Measurements from ENCODE around the gene DMRT1. TPM values are rescaled to one million over a fixed set of nuclear protein-coding genes. Genes with fewer than 3 reads are reported as not detected.

The DMRT1 gene
- total RNA-seq, 2 donors from 2014 or later, result not detected

GRCh38 chr9:976258-976942 is 134.9 kb downstream of the DMRT1 start, which contains the start of gene DMRT3:
TSS of gene DMRT3 (plus strand) at chr9:976655. CDS start at chr9:977002, 347 bp downstream.
- Histone ChIP-seq H3K27me3 (ENCODE audit: control insufficient read depth, insufficient read depth, low read length, poor library complexity, severe bottlenecking) (peaks cover 99% of the 10 kb centered on the region), H3K9ac (ENCODE audit: extremely low read depth, low read length, poor library complexity, severe bottlenecking) (no peak within 1 kb of the TSS), H3K4me3 (ENCODE audit: low read length) (peak within 1 kb of the TSS; percentile 62), H3K36me3 (ENCODE audit: control insufficient read depth, insufficient read depth, low read length) (no peaks in the 10 kb centered on the region), H3K9me3 (ENCODE audit: control insufficient read depth, low read length) (no peaks in the 10 kb centered on the region), H3K4me1 (ENCODE audit: control insufficient read depth, insufficient read depth, low read length) (peaks cover 11% of the 10 kb centered on the region), H3K27ac (ENCODE audit: low read depth, low read length) (no peak within 1 kb of the TSS)
- TF ChIP-seq, protein P1, sequence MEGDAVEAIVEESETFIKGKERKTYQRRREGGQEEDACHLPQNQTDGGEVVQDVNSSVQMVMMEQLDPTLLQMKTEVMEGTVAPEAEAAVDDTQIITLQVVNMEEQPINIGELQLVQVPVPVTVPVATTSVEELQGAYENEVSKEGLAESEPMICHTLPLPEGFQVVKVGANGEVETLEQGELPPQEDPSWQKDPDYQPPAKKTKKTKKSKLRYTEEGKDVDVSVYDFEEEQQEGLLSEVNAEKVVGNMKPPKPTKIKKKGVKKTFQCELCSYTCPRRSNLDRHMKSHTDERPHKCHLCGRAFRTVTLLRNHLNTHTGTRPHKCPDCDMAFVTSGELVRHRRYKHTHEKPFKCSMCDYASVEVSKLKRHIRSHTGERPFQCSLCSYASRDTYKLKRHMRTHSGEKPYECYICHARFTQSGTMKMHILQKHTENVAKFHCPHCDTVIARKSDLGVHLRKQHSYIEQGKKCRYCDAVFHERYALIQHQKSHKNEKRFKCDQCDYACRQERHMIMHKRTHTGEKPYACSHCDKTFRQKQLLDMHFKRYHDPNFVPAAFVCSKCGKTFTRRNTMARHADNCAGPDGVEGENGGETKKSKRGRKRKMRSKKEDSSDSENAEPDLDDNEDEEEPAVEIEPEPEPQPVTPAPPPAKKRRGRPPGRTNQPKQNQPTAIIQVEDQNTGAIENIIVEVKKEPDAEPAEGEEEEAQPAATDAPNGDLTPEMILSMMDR (conservative IDR thresholded peaks at IDR 0.05), result peak; percentile 50
- WGBS, 2 experiments (ENCODE audit: insufficient coverage in 1 of 2, insufficient read length in 1 of 2), result 0 to 1% methylated on average over 32 to 68 of the region's 70 CpGs
- H3K27me3 Mint-ChIP-seq (ENCODE audit: insufficient read depth), result peaks cover 94% of the 10 kb centered on the region
- H3K4me3 Mint-ChIP-seq, result peak within 1 kb of the TSS; percentile 44
- H3K4me1 Mint-ChIP-seq, result peaks cover 30% of the 10 kb centered on the region
- H3K36me3 Mint-ChIP-seq (ENCODE audit: low read depth), result no peaks in the 10 kb centered on the region
- no peak within 1 kb of the TSS for H3K27ac Mint-ChIP-seq
- no peaks in the 10 kb centered on the region for H3K9me3 Mint-ChIP-seq
- DNase-seq, result peak; percentile 89

DNA sequence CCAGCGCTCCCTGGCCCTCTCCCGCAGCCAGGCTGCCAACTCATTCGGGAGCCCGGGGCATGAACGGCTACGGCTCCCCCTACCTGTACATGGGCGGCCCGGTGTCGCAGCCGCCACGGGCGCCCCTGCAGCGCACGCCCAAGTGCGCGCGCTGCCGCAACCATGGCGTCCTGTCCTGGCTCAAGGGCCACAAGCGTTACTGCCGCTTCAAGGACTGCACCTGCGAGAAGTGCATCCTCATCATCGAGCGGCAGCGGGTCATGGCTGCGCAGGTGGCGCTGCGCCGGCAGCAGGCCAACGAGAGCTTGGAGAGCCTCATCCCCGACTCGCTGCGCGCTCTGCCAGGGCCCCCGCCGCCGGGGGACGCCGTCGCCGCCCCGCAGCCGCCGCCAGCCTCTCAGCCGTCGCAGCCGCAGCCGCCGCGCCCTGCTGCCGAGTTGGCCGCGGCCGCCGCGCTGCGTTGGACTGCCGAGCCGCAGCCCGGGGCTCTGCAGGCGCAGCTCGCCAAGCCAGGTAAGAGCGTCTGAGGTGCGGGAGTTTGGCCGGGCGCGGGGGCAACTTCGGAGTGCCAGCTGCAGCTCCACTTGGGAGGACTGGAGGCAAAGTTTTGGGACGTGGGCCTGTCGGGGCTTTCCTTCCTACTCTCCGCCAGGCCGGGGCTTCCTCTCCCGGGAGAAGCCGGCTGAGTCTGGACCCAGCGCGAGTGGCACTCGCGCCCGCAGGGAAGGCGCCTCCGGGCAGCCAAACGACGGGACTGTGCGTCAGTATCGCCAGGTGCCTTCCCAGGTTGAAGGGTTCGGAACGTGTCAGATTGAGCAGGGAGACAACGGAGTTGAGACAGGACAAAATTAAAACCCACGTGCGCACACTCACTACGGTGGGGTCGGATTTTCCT is 135.7 kb downstream of the DMRT1 start:
- Histone ChIP-seq H3K27ac (ENCODE audit: low read depth, low read length) (no peak overlapping the region), H3K9me3 (ENCODE audit: control insufficient read depth, low read length) (no peaks in the 10 kb centered on the region), H3K36me3 (ENCODE audit: control insufficient read depth, insufficient read depth, low read length) (no peaks in the 10 kb centered on the region), H3K27me3 (ENCODE audit: control insufficient read depth, insufficient read depth, low read length, poor library complexity, severe bottlenecking) (peaks cover 99% of the 10 kb centered on the region), H3K9ac (ENCODE audit: extremely low read depth, low read length, poor library complexity, severe bottlenecking) (no peak overlapping the region), H3K4me3 (ENCODE audit: low read length) (peak overlapping the region; percentile 62), H3K4me1 (ENCODE audit: control insufficient read depth, insufficient read depth, low read length) (peaks cover 11% of the 10 kb centered on the region)
- TF ChIP-seq, protein P1 (conservative IDR thresholded peaks at IDR 0.05), result peak; percentile 34
- WGBS, 2 experiments (ENCODE audit: insufficient coverage in 1 of 2, insufficient read length in 1 of 2), result 1% methylated on average over 25 to 92 of the region's 92 CpGs
- peaks cover 30% of the 10 kb centered on the region for H3K4me1 Mint-ChIP-seq
- H3K9me3 Mint-ChIP-seq, result no peaks in the 10 kb centered on the region
- peaks cover 94% of the 10 kb centered on the region for H3K27me3 Mint-ChIP-seq (ENCODE audit: insufficient read depth)
- DNase-seq, result peak; percentile 83
- H3K27ac Mint-ChIP-seq, result no peak overlapping the region
- peak overlapping the region; percentile 44 for H3K4me3 Mint-ChIP-seq
- H3K36me3 Mint-ChIP-seq (ENCODE audit: low read depth), result no peaks in the 10 kb centered on the region

GRCh38 chr9:977838-978830 is 136.6 kb downstream of the DMRT1 start:
- H3K4me1 Mint-ChIP-seq, result peaks cover 30% of the 10 kb centered on the region
- H3K4me3 Mint-ChIP-seq, result peak overlapping the region; percentile 44
- no peaks in the 10 kb centered on the region for H3K36me3 ChIP-seq (ENCODE audit: control insufficient read depth, insufficient read depth, low read length)
- peaks cover 99% of the 10 kb centered on the region for H3K27me3 ChIP-seq (ENCODE audit: control insufficient read depth, insufficient read depth, low read length, poor library complexity, severe bottlenecking)
- 26 to 32% methylated on average over 10 to 19 of the region's 19 CpGs for WGBS, 2 experiments (ENCODE audit: insufficient coverage in 1 of 2, insufficient read length in 1 of 2)
- H3K9me3 ChIP-seq (ENCODE audit: control insufficient read depth, low read length), result no peaks in the 10 kb centered on the region
- no peaks in the 10 kb centered on the region for H3K9me3 Mint-ChIP-seq
- H3K27ac ChIP-seq (ENCODE audit: low read depth, low read length), result no peak overlapping the region
- no peak for DNase-seq
- peaks cover 94% of the 10 kb centered on the region for H3K27me3 Mint-ChIP-seq (ENCODE audit: insufficient read depth)
- no peak overlapping the region for H3K27ac Mint-ChIP-seq
- no peaks in the 10 kb centered on the region for H3K36me3 Mint-ChIP-seq (ENCODE audit: low read depth)
- TF ChIP-seq, protein P1 (conservative IDR thresholded peaks at IDR 0.05), result no peak
- H3K4me3 ChIP-seq (ENCODE audit: low read length), result no peak overlapping the region
- H3K9ac ChIP-seq (ENCODE audit: extremely low read depth, low read length, poor library complexity, severe bottlenecking), result no peak overlapping the region
- peaks cover 11% of the 10 kb centered on the region for H3K4me1 ChIP-seq (ENCODE audit: control insufficient read depth, insufficient read depth, low read length)

Data from endodermal cell (in vitro differentiated cells).